H9 (cell line): ENCODE data around the gene ECHS1. TPM values are rescaled to one million over a fixed set of nuclear protein-coding genes. Genes with fewer than 3 reads are reported as not detected.

Source experiments
- DNase-seq: peaks from one replicate; pipeline ENCODE4 v3.0.0-alpha.2; 2017
- H2AFZ ChIP-seq: one replicate; pipeline ENCODE4 v1.6.1; 2013; ENCODE audit warnings: mild to moderate bottlenecking, low read length, control low read depth, moderate library complexity
- H2AK5ac ChIP-seq: 2 replicates; pipeline ENCODE4 v1.6.1; 2013; ENCODE audit warnings: low read length, control low read depth, mixed read lengths; ENCODE audit not compliant: insufficient read length
- H2BK120ac ChIP-seq: one replicate; pipeline ENCODE4 v1.6.1; 2013; ENCODE audit warnings: low read depth, mild to moderate bottlenecking, low read length, control low read depth, inconsistent platforms; ENCODE audit not compliant: poor library complexity, severe bottlenecking
- H2BK12ac ChIP-seq: 2 replicates; pipeline ENCODE4 v1.6.1; 2013; ENCODE audit warnings: low read length, control low read depth, mixed read lengths, low read depth; ENCODE audit not compliant: insufficient read length
- H2BK15ac ChIP-seq: 2 replicates; pipeline ENCODE4 v1.6.1; 2013; ENCODE audit warnings: low read depth, low read length, control low read depth
- H2BK20ac ChIP-seq: one replicate; pipeline ENCODE4 v1.6.1; 2013; ENCODE audit warnings: low read depth, mild to moderate bottlenecking, low read length, control low read depth, inconsistent platforms; ENCODE audit not compliant: poor library complexity, severe bottlenecking
- H2BK5ac ChIP-seq: 2 replicates; pipeline ENCODE4 v1.6.1; 2013; ENCODE audit warnings: low read length, control low read depth, mixed read lengths; ENCODE audit not compliant: insufficient read length
- H3K14ac ChIP-seq: 2 replicates; pipeline ENCODE4 v1.6.1; 2013; ENCODE audit warnings: low read length, control low read depth; ENCODE audit not compliant: insufficient read depth
- H3K18ac ChIP-seq: 2 replicates; pipeline ENCODE4 v1.6.1; 2013; ENCODE audit warnings: low read depth, mild to moderate bottlenecking, mixed read lengths, low read length, control low read depth; ENCODE audit not compliant: insufficient read length
- H3K23ac ChIP-seq: 2 replicates; pipeline ENCODE4 v1.6.1; 2013; ENCODE audit warnings: low read length, control low read depth, mixed read lengths, low read depth; ENCODE audit not compliant: insufficient read length
- H3K23me2 ChIP-seq: 2 replicates; pipeline ENCODE4 v1.6.1; 2013; ENCODE audit warnings: low read depth, mild to moderate bottlenecking, mixed read lengths, low read length, control low read depth; ENCODE audit not compliant: insufficient read length, poor library complexity, severe bottlenecking
- H3K27ac ChIP-seq: 2 replicates; pipeline ENCODE4 v1.5.1; 2013; ENCODE audit warnings: low read length, control low read depth, mixed read lengths, low read depth; ENCODE audit not compliant: insufficient read length
- H3K27me3 ChIP-seq: 2 replicates; pipeline ENCODE4 v1.6.1; 2013; ENCODE audit warnings: low read length, control low read depth, inconsistent platforms; ENCODE audit not compliant: insufficient read depth
- H3K4ac ChIP-seq: 2 replicates; pipeline ENCODE4 v1.6.1; 2013; ENCODE audit warnings: low read depth, mild to moderate bottlenecking, control low read depth, inconsistent platforms, low read length, moderate library complexity
- H3K4me1 ChIP-seq: 2 replicates; pipeline ENCODE4 v1.6.1; 2013; ENCODE audit warnings: low read length, control low read depth, inconsistent platforms; ENCODE audit not compliant: insufficient read depth
- H3K4me2 ChIP-seq: 2 replicates; pipeline ENCODE4 v1.6.1; 2013; ENCODE audit warnings: low read length, control low read depth, mixed read lengths; ENCODE audit not compliant: insufficient read length, insufficient read depth
- H3K56ac ChIP-seq: 2 replicates; pipeline ENCODE4 v1.6.1; 2013; ENCODE audit warnings: low read depth, mild to moderate bottlenecking, mixed read lengths, low read length, control low read depth; ENCODE audit not compliant: insufficient read length
- H3K79me1 ChIP-seq: 2 replicates; pipeline ENCODE4 v1.6.1; 2013; ENCODE audit warnings: low read depth, mild to moderate bottlenecking, moderate library complexity, low read length, control low read depth, inconsistent platforms; ENCODE audit not compliant: insufficient read depth, poor library complexity, severe bottlenecking
- H3K79me2 ChIP-seq: 2 replicates; pipeline ENCODE4 v1.6.1; 2013; ENCODE audit warnings: low read length, control low read depth, inconsistent platforms; ENCODE audit not compliant: insufficient read depth
- H3K9ac ChIP-seq: 2 replicates; pipeline ENCODE4 v1.6.1; 2013; ENCODE audit warnings: low read length, control low read depth, mixed read lengths; ENCODE audit not compliant: insufficient read length; ENCODE audit errors: extremely low read depth
- H3K9me3 ChIP-seq: one replicate; pipeline ENCODE4 v1.6.1; 2013; ENCODE audit warnings: low read depth, low read length, inconsistent platforms; ENCODE audit not compliant: control insufficient read depth
- H3T11ph ChIP-seq: one replicate; pipeline ENCODE4 v1.6.1; 2013; ENCODE audit warnings: mild to moderate bottlenecking, low read length, control low read depth, inconsistent platforms
- H4K20me1 ChIP-seq: one replicate; pipeline ENCODE4 v1.6.1; 2013; ENCODE audit not compliant: control insufficient read depth, insufficient read length, insufficient read depth
- H4K5ac ChIP-seq: 2 replicates; pipeline ENCODE4 v1.6.1; 2013; ENCODE audit warnings: low read depth, mild to moderate bottlenecking, mixed read lengths, low read length, control low read depth; ENCODE audit not compliant: insufficient read length
- H4K8ac ChIP-seq: replicated peaks from 2 replicates; pipeline ENCODE4 v1.6.1; 2013; ENCODE audit warnings: low read length, control low read depth, mixed read lengths, low read depth; ENCODE audit not compliant: insufficient read length
- H4K91ac ChIP-seq: 2 replicates; pipeline ENCODE4 v1.6.1; 2013; ENCODE audit warnings: low read depth, mild to moderate bottlenecking, moderate library complexity, mixed read lengths, low read length, control low read depth; ENCODE audit not compliant: insufficient read length
- H3K27ac Mint-ChIP-seq, 3 experiments: 2 replicates in 2 of 3; 3 replicates in 1 of 3; pipeline ENCODE4 v1.8.0; 2020 to 2021; ENCODE audit warnings: mixed read lengths in 3 of 3, mild to moderate bottlenecking in 1 of 3, moderate library complexity in 1 of 3
- H3K27me3 Mint-ChIP-seq: 2 replicates; pipeline ENCODE4 v1.8.0; 2021; ENCODE audit warnings: low read depth, mild to moderate bottlenecking, moderate library complexity, mixed read lengths
- H3K36me3 Mint-ChIP-seq, 3 experiments: 2 replicates in 2 of 3; 3 replicates in 1 of 3; pipeline ENCODE4 v1.8.0; 2020 to 2021; ENCODE audit warnings: low read depth in 3 of 3, mixed read lengths in 3 of 3; ENCODE audit not compliant: insufficient read depth in 1 of 3
- H3K4me1 Mint-ChIP-seq, 2 experiments: 2 replicates each; pipeline ENCODE4 v1.8.0; 2020; ENCODE audit warnings: mixed read lengths in 2 of 2
- H3K4me3 Mint-ChIP-seq, 2 experiments: 2 replicates in 1 of 2; 3 replicates in 1 of 2; pipeline ENCODE4 v1.8.0; 2020 to 2021; ENCODE audit warnings: mild to moderate bottlenecking in 2 of 2, mixed read lengths in 2 of 2, moderate library complexity in 1 of 2
- H3K9me3 Mint-ChIP-seq, 2 experiments: 2 replicates in 1 of 2; 3 replicates in 1 of 2; pipeline ENCODE4 v1.8.0; 2020; ENCODE audit warnings: mild to moderate bottlenecking in 2 of 2, mixed read lengths in 2 of 2, moderate library complexity in 1 of 2
- CTCF ChIP-seq: fragments of 200-600 bp; sonication (generic); conservative IDR thresholded peaks from 3 replicates; pipeline ENCODE4 v1.8.0; 2021; ENCODE audit warnings: antibody characterized with exemption, mild to moderate bottlenecking
- WGBS: extraction: QIAGEN DNeasy Blood & Tissue Kit; methylation state at CpG from one replicate; pipeline ENCODE4 v1.1.7; 2013; ENCODE audit warnings: missing lambda C conversion rate, low lambda C conversion rate, mixed read lengths; ENCODE audit not compliant: insufficient read length; ENCODE audit errors: extremely low coverage; 5-methylcytosine and 5-hydroxymethylcytosine counted together
- total RNA-seq: library from RNA; stranded (reverse); gene quantifications from 2 replicates; pipeline ENCODE4 v1.2.1, GENCODE V29; 2021

ECHS1 gene
- total RNA-seq, 1 experiment from 2014 or later = 94.1 TPM

DNA sequence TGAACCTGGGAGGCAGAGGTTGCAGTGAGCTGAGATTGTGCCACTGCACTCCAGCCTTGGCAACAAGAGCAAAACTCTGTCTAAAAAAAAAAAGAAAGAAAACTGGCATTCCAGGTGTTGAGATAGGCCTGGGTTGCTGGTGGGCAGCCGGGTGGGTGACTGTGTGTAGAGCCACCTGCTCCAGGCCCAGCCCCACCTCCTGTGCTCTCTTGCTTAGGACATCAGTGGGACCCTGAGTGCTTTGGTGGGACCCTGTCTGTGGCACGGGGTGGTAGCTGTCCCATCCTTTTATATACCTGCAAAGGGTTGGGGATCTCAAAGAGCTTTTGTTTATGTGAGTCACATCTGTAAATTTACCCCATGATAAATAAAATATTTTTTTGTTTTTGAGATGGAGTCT, 12.1 kb upstream of the ECHS1 start:
- Histone ChIP-seq H4K91ac (no peak overlapping the region), H3K23me2 (no peaks in the 10 kb centered on the region), H3K79me1 (no peaks in the 10 kb centered on the region), H2BK120ac (no peak overlapping the region), H2BK20ac (no peak overlapping the region), H3K27me3 (no peaks in the 10 kb centered on the region), H3K18ac (no peak overlapping the region), H3K9me3 (no peaks in the 10 kb centered on the region), H2AK5ac (no peak overlapping the region), H3K9ac (no peak overlapping the region), H3K56ac (no peak overlapping the region), H3K4me2 (no peak overlapping the region), H2BK15ac (no peak overlapping the region), H3K27ac (no peak overlapping the region), H2BK12ac (no peak overlapping the region), H2BK5ac (no peak overlapping the region), H3K14ac (no peak overlapping the region), H2AFZ (no peak overlapping the region), H4K5ac (no peak overlapping the region), H3K4ac (no peak overlapping the region), H3K23ac (no peak overlapping the region), H3K79me2 (no peaks in the 10 kb centered on the region), H4K20me1 (no peaks in the 10 kb centered on the region), H4K8ac (no peak overlapping the region), H3T11ph (no peak overlapping the region), H3K4me1 (no peaks in the 10 kb centered on the region)
- DNase-seq = no peak
- TF ChIP-seq CTCF = no peak
- Mint-ChIP-seq H3K4me3 (no peak overlapping the region), H3K27ac (no peak overlapping the region), H3K27me3 (peaks cover 5% of the 10 kb centered on the region), H3K36me3 (peaks cover 1 to 9% (median 6%) of the 10 kb centered on the region in 3 experiments; a peak in 4 of 7 replicates), H3K9me3 (peaks cover 0 to 1% of the 10 kb centered on the region in 2 experiments; a peak in 1 of 5 replicates), H3K4me1 (no peaks in the 10 kb centered on the region)
- no CpG with 5 or more reads among the region's 2 CpGs for WGBS
